GM18870 (cell line): Measurements from ENCODE around the gene ZGRF1.
A peak's percentile ranks its signal among the peaks of the same experiment; 100 is the strongest.
"Not testable (repeated sequence)": the region's sequence is repeated elsewhere in the genome, so short reads cannot be mapped to it uniquely, and the experiment has no call there.

Experiments
- ATAC-seq: cut with Tn5 transposase; IDR thresholded peaks from one replicate; pipeline ENCODE4 v1.9.1; 2021; ENCODE audit warnings: moderate library complexity; ENCODE audit not compliant: unreplicated experiment

The ZGRF1 gene

GRCh38 chr4:112554271-112554670, 82.4 kb downstream of the ZGRF1 start:
- ATAC-seq: not testable (repeated sequence)

GRCh38 chr4:112552668-112553067, 84.0 kb downstream of the ZGRF1 start:
- ATAC-seq: no peak

- no peak for ATAC-seq
Observed at GRCh38 chr4:112550728-112551127, 86.0 kb downstream of the ZGRF1 start.

GRCh38 chr4:112546476-112546875, 90.2 kb downstream of the ZGRF1 start:
- ATAC-seq: no peak

GRCh38 chr4:112545346-112545745, 91.4 kb downstream of the ZGRF1 start:
- ATAC-seq: no peak

- ATAC-seq: no peak
Observed at GRCh38 chr4:112540695-112541094, 96.0 kb downstream of the ZGRF1 start.

- ATAC-seq: no peak
Observed at GRCh38 chr4:112536123-112536522, 100.6 kb downstream of the ZGRF1 start.

- no peak for ATAC-seq
Observed at GRCh38 chr4:112532267-112532666, 104.4 kb downstream of the ZGRF1 start.

- no peak for ATAC-seq
Observed at GRCh38 chr4:112531146-112531545, 105.6 kb downstream of the ZGRF1 start.

GRCh38 chr4:112526061-112526460, 110.6 kb downstream of the ZGRF1 start:
- ATAC-seq: no peak

- peak; percentile 55 for ATAC-seq
Observed at GRCh38 chr4:112523764-112524505, 112.8 kb downstream of the ZGRF1 start.

- ATAC-seq: no peak
Observed at GRCh38 chr4:112523008-112523721, 113.5 kb downstream of the ZGRF1 start.

- ATAC-seq: not testable (repeated sequence)
Observed at GRCh38 chr4:112522431-112522830, 114.3 kb downstream of the ZGRF1 start.

GRCh38 chr4:112521123-112522023, 115.3 kb downstream of the ZGRF1 start:
- no peak for ATAC-seq

- no peak for ATAC-seq
Observed at GRCh38 chr4:112520598-112521122, 116.0 kb downstream of the ZGRF1 start.

GRCh38 chr4:112519689-112520597, 116.8 kb downstream of the ZGRF1 start:
- ATAC-seq: no peak

- ATAC-seq: no peak
Observed at GRCh38 chr4:112518675-112519074, 118.0 kb downstream of the ZGRF1 start.

GRCh38 chr4:112517911-112518310, 118.8 kb downstream of the ZGRF1 start:
- ATAC-seq: no peak

GRCh38 chr4:112517067-112517634, 119.6 kb downstream of the ZGRF1 start:
- ATAC-seq: peak; percentile 18
